GM10266 (cell line): Measurements from ENCODE around the gene GNG14.

ENCODE experiments used
- DNase-seq: peaks from one replicate; pipeline ENCODE4 v3.0.0; 2012; ENCODE audit errors: extremely low spot score
- CTCF ChIP-seq: IDR thresholded peaks from 2 replicates; pipeline ENCODE4 v1.5.1; 2012; ENCODE audit warnings: mild to moderate bottlenecking, low read depth; ENCODE audit not compliant: control insufficient read depth, insufficient read depth; ENCODE audit errors: missing control alignments

The GNG14 gene

GRCh38 chr19:12657966-12658365 lies 29.8 kb upstream of the GNG14 start:
- no peak for DNase-seq
- TF ChIP-seq CTCF: no peak

GRCh38 chr19:12660980-12661379 lies 26.8 kb upstream of the GNG14 start:
- no peak for TF ChIP-seq CTCF
- DNase-seq: no peak

GRCh38 chr19:12664406-12665280 lies 23.2 kb upstream of the GNG14 start:
- DNase-seq: no peak

GRCh38 chr19:12665281-12665573 lies 22.6 kb upstream of the GNG14 start:
- DNase-seq: peak; percentile 79

More at GRCh38 chr19:12664406-12665280, 23.2 kb upstream of the GNG14 start:
- no peak for TF ChIP-seq CTCF

GRCh38 chr19:12665671-12666264 lies 22.0 kb upstream of the GNG14 start:
- no peak for TF ChIP-seq CTCF
- DNase-seq: no peak

More at GRCh38 chr19:12665281-12665573, 22.6 kb upstream of the GNG14 start:
- TF ChIP-seq CTCF: no peak

- peak; percentile 94 for DNase-seq
- TF ChIP-seq CTCF: no peak
Measured at GRCh38 chr19:12666265-12667048, 21.3 kb upstream of the GNG14 start, which contains the start of the genes MAN2B1 and WDR83. Gene MAN2B1, minus strand, starts transcription at chr19:12666742. Its CDS starts 41 bp downstream, at chr19:12666701. Gene WDR83, plus strand, starts transcription at chr19:12666807. Its CDS starts 2,984 bp downstream, at chr19:12669791.
